Measurements from ENCODE around the gene CLMN. TPM values are rescaled to one million over a fixed set of nuclear protein-coding genes. Genes with fewer than 3 reads are reported as not detected.

CLMN gene
- total and polyA plus RNA-seq, 2 of the 8 experiments (the other 6 are each of a cell fraction or from before 2014, with no cell fraction given) = 1.6 to 8.2 TPM

DNA sequence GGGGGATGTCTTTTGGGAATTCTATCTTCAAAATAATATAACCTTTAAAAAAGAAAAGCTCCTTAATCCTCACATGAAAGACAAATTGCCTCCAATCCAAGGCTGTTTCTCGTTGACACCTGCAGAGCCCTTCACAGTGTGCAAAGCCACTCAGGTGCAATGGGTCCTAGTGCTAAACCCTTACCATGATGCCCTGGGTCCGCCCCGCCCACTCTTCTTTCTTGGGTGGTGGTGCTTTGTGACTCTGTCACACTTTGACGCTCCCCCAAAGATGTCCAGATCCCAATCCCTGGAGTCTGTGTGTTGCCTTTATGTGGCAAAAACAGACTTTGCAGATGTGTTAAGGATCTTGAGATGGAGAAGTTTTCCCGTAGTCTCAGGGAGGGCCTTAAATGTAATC, 29.7 kb downstream of the CLMN start:
- Histone ChIP-seq H3K4me3 (ENCODE audit: extremely low read depth in 1 of 4, insufficient read depth in 2 of 4, low read depth in 3 of 4, low read length in 4 of 4) (no peak overlapping the region), H3K4me2 (ENCODE audit: insufficient read depth in 1 of 2, low read depth in 2 of 2, low read length in 2 of 2) (no peak overlapping the region), H4K20me1 (replicated peaks in 1 of 2; ENCODE audit: control insufficient read depth in 1 of 2, insufficient read depth in 2 of 2, low read length in 2 of 2) (no peaks in the 10 kb centered on the region), H4K8ac (ENCODE audit: extremely low read depth, insufficient read depth, low read length) (no peak overlapping the region), H3K4ac (replicated peaks; ENCODE audit: insufficient read length, low read depth, low read length) (no peak overlapping the region), H2BK12ac (ENCODE audit: low read depth, low read length) (no peak overlapping the region), H2BK15ac (ENCODE audit: low read length) (no peak overlapping the region), H4K5ac (ENCODE audit: insufficient read length, low read depth, low read length) (no peak overlapping the region), H3K18ac (ENCODE audit: extremely low read depth, low read length) (no peak overlapping the region), H3K36me3 (ENCODE audit: control insufficient read depth in 2 of 4, insufficient read depth in 4 of 4, low read length in 3 of 4) (no peaks in the 10 kb centered on the region), H3K27ac (ENCODE audit: low read depth, low read length) (no peak overlapping the region), H4K91ac (replicated peaks; ENCODE audit: insufficient read length, low read length) (no peak overlapping the region), H3K27me3 (replicated peaks in 1 of 4; ENCODE audit: control insufficient read depth in 3 of 4, extremely low read depth in 1 of 4, insufficient read depth in 3 of 4, low read length in 3 of 4) (no peaks in the 10 kb centered on the region), H3K23ac (ENCODE audit: insufficient read length) (no peak overlapping the region), H3K9ac (replicated peaks in 1 of 4; ENCODE audit: extremely low read depth in 1 of 4, low read depth in 3 of 4, low read length in 3 of 4) (no peak overlapping the region), H3K4me1 (replicated peaks in 1 of 4; ENCODE audit: control insufficient read depth in 3 of 4, insufficient read depth in 4 of 4, low read length in 3 of 4) (peaks cover 1 to 18% (median 7%) of the 10 kb centered on the region in 4 experiments; a peak in 5 of 7 replicates), H2BK5ac (ENCODE audit: low read depth, low read length) (no peak overlapping the region), H2BK120ac (replicated peaks; ENCODE audit: low read depth, low read length) (no peak overlapping the region), H3K23me2 (ENCODE audit: low read depth, low read length) (no peaks in the 10 kb centered on the region), H3K14ac (ENCODE audit: insufficient read length) (no peak overlapping the region), H3K79me1 (ENCODE audit: low read depth, low read length) (no peaks in the 10 kb centered on the region; the same call in 1 of the 2 replicates), H3K56ac (replicated peaks; ENCODE audit: insufficient read length, low read depth, low read length) (no peak overlapping the region), H2AK5ac (ENCODE audit: low read depth, low read length) (no peak overlapping the region), H3K79me2 (ENCODE audit: control insufficient read depth in 1 of 2, insufficient read depth in 2 of 2, low read length in 2 of 2) (no peaks in the 10 kb centered on the region), H2AFZ (ENCODE audit: low read length) (no peak overlapping the region), H2BK20ac (ENCODE audit: low read length) (no peak overlapping the region), H3K9me3 (ENCODE audit: insufficient read depth in 2 of 2, low read depth in 1 of 2, low read length in 1 of 2) (peaks cover 0 to 6% of the 10 kb centered on the region in 2 experiments; a peak in 1 of 4 replicates)
- TF ChIP-seq HDAC2 (IDR thresholded peaks at IDR 0.05; ENCODE audit: borderline replicate concordance in 1 of 2, low read depth in 2 of 2, low read length in 2 of 2) = no peak
- TF ChIP-seq CBX5 (IDR thresholded peaks at IDR 0.05; ENCODE audit: low read depth, low read length) = no peak
- CTCF ChIA-PET (ENCODE audit: partially characterized antibody) = interaction anchor here (0.6 to 1.4 kb wide), 5 partner anchors 10 to 179 kb away, joined by 3 to 5 read pairs (median 3); no protein-coding TSS in a partner anchor
- POLR2A ChIA-PET (ENCODE audit: partially characterized antibody) = no interaction called here
- FAIRE-seq = no peak
- 86% methylated on average over 5 of the region's 5 CpGs; no CpG with 5 or more reads in 1 of the 2 experiments for WGBS, 2 experiments (ENCODE audit: extremely low coverage in 1 of 2, insufficient coverage in 1 of 2, insufficient read length in 1 of 2, insufficient replicate concordance in 2 of 2, low coverage in 1 of 2, low lambda C conversion rate in 2 of 2, missing lambda C conversion rate in 1 of 2)
- DNase-seq (ENCODE audit: low read depth in 1 of 2, low spot score in 2 of 2) = no peak

All from H1 (cell line).